HG02623 (cell line): ENCODE data around the gene KCNH2.
"Not testable (repeated sequence)": the region's sequence is repeated elsewhere in the genome, so short reads cannot be mapped to it uniquely, and the experiment has no call there.

Source experiments
- ATAC-seq: cut with Tn5 transposase; IDR thresholded peaks from one replicate; pipeline ENCODE4 v1.9.1; 2021; ENCODE audit warnings: moderate library complexity; ENCODE audit not compliant: unreplicated experiment

The KCNH2 gene

GRCh38 chr7:151012031-151012692 is 34.0 kb upstream of the KCNH2 start:
- ATAC-seq = no peak

GRCh38 chr7:151011616-151012015 is 33.5 kb upstream of the KCNH2 start:
- not testable (repeated sequence) for ATAC-seq

GRCh38 chr7:151011097-151011409 is 32.9 kb upstream of the KCNH2 start:
- no peak for ATAC-seq

- ATAC-seq = no peak
Measured at GRCh38 chr7:151010307-151011096, 32.4 kb upstream of the KCNH2 start.

- ATAC-seq = no peak
Measured at GRCh38 chr7:151010037-151010306, 31.9 kb upstream of the KCNH2 start.

GRCh38 chr7:151009327-151010036 is 31.4 kb upstream of the KCNH2 start:
- no peak for ATAC-seq

- peak; percentile 72 for ATAC-seq
Measured at GRCh38 chr7:151008511-151009323, 30.6 kb upstream of the KCNH2 start.

GRCh38 chr7:151008143-151008510 is 30.0 kb upstream of the KCNH2 start:
- ATAC-seq = no peak

GRCh38 chr7:151007469-151007898 is 29.4 kb upstream of the KCNH2 start:
- ATAC-seq = no peak

GRCh38 chr7:151006590-151007300 is 28.6 kb upstream of the KCNH2 start:
- no peak for ATAC-seq

- no peak for ATAC-seq
Measured at GRCh38 chr7:151005566-151005965, 27.4 kb upstream of the KCNH2 start.

GRCh38 chr7:151003572-151003971 is 25.5 kb upstream of the KCNH2 start:
- ATAC-seq = no peak

- ATAC-seq = no peak
Measured at GRCh38 chr7:151001546-151001945, 23.4 kb upstream of the KCNH2 start.

GRCh38 chr7:151000897-151001495 is 22.9 kb upstream of the KCNH2 start:
- no peak for ATAC-seq

GRCh38 chr7:150999497-151000230 is 21.5 kb upstream of the KCNH2 start:
- ATAC-seq = no peak

GRCh38 chr7:150999001-150999400 is 20.9 kb upstream of the KCNH2 start:
- no peak for ATAC-seq

GRCh38 chr7:150998341-150998740 is 20.2 kb upstream of the KCNH2 start:
- no peak for ATAC-seq

- no peak for ATAC-seq
Measured at GRCh38 chr7:150997817-150998216, 19.7 kb upstream of the KCNH2 start.

GRCh38 chr7:150997075-150997511 is 19.0 kb upstream of the KCNH2 start:
- ATAC-seq = no peak
